ENCODE measurements around the gene EOLA1.
"Not testable (repeated sequence)": the region's sequence is repeated elsewhere in the genome, so short reads cannot be mapped to it uniquely, and the experiment has no call there.

EOLA1 gene

DNA sequence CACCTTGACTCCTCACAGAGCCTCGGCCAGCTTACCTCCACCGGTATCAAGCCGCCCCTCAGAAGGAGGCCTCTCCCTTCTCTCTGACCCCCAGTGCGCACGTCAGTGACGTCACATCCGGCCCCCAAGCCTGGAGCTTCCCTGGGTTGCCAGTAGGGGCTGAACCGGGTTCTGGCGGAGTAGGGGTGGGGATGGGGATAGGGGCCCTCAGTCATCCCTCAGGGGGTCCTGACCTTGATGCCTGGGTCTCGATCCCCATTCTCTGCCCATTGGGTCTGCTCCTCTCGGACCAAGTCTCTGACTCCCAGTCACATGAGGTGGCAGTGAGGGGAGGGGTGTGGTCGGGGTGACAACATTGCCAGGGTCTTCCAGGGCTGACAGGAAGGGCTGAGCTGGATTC is 46.5 kb downstream of the EOLA1 start, which contains the start of gene MAGEA9B:
Gene MAGEA9B (minus strand): TSS at position 101 of the 400 bp plus-strand sequence. CDS start 4,280 bp downstream, outside the sequence.
- POLR2A ChIA-PET; H3K4me3 ChIP-seq (ENCODE audit: control insufficient read depth in 1 of 7, extremely low read depth in 1 of 7, insufficient read depth in 4 of 7, low read depth in 2 of 7, low read length in 6 of 7): not testable (repeated sequence)
- WGBS (ENCODE audit: insufficient coverage), result no CpG with 5 or more reads among the region's 12 CpGs

DNA sequence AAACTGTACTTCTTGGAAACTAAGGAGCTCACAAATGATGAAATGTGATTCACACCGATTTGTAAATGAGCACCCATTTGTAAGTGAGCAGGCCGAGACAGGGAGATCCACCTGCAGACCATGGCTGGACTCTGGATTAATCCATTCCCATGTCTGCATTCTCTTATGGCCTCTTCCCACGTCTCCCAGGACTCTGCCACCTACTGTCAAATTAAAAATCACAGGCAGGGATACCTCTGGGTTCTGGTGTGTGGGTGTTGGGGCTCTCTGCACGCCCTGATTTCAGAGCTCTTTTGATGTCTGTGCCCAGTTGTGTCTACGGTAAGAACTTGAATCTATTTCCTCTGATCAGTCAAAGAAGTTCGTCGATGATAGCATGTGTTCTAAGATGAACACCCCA is 50.2 kb downstream of the EOLA1 start:
- H3K36me3 ChIP-seq (ENCODE audit: control insufficient read depth in 4 of 4, insufficient read depth in 4 of 4, low read length in 3 of 4); H3K9me3 ChIP-seq (ENCODE audit: control extremely low read depth in 1 of 5, control insufficient read depth in 4 of 5, insufficient read depth in 2 of 5, low read depth in 1 of 5, low read length in 4 of 5); H3K27ac ChIP-seq (ENCODE audit: insufficient read depth in 1 of 2, low read depth in 1 of 2, low read length in 2 of 2, poor library complexity in 1 of 2, severe bottlenecking in 2 of 2); DNase-seq; H3K27me3 ChIP-seq (replicated peaks in 2 of 5; ENCODE audit: control insufficient read depth in 4 of 5, insufficient read depth in 5 of 5, low read length in 4 of 5); CTCF ChIA-PET; POLR2A ChIA-PET; H3K4me1 ChIP-seq (ENCODE audit: control extremely low read depth in 1 of 4, control insufficient read depth in 4 of 4, insufficient read depth in 4 of 4, low read length in 3 of 4); H3K4me3 ChIP-seq (ENCODE audit: control insufficient read depth in 1 of 7, extremely low read depth in 1 of 7, insufficient read depth in 4 of 7, low read depth in 2 of 7, low read length in 6 of 7): not testable (repeated sequence)
- WGBS (ENCODE audit: insufficient coverage), result no CpG with 5 or more reads among the region's 7 CpGs

More for the DNA sequence above, 46.5 kb downstream of the EOLA1 start, which contains the start of gene MAGEA9B:
- H3K9me3 ChIP-seq (ENCODE audit: control extremely low read depth in 1 of 5, control insufficient read depth in 4 of 5, insufficient read depth in 2 of 5, low read depth in 1 of 5, low read length in 4 of 5); H3K4me1 ChIP-seq (ENCODE audit: control extremely low read depth in 1 of 4, control insufficient read depth in 4 of 4, insufficient read depth in 4 of 4, low read length in 3 of 4); DNase-seq; H3K27ac ChIP-seq (ENCODE audit: insufficient read depth in 1 of 2, low read depth in 1 of 2, low read length in 2 of 2, poor library complexity in 1 of 2, severe bottlenecking in 2 of 2); H3K27me3 ChIP-seq (replicated peaks in 2 of 5; ENCODE audit: control insufficient read depth in 4 of 5, insufficient read depth in 5 of 5, low read length in 4 of 5); CTCF ChIA-PET; H3K36me3 ChIP-seq (ENCODE audit: control insufficient read depth in 4 of 4, insufficient read depth in 4 of 4, low read length in 3 of 4): not testable (repeated sequence)

DNA sequence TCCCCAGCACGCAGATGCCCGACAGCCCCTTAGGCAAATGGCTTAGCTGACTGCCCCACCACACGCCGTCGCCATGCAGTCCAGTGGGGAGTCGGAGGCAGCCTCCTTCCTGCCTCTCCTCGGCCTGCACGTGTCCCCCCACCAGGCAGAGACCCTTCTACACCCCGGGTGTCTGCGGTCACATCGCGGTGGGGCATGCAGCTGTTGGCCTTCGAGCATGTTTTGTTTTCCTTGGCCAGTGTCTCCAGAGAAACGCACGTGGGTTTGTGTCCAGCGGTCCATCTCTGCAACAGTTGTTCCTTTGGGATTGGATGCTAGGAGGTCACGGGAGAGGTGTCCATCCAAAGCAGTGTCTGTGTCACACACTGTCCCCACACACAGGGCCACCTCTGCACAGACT is 54.4 kb downstream of the EOLA1 start, which contains the start of gene HSFX2:
Gene HSFX2 (minus strand): TSS at position 101 of the 400 bp plus-strand sequence. CDS start 614 bp downstream, outside the sequence.
- H3K27ac ChIP-seq (ENCODE audit: insufficient read depth in 1 of 2, low read depth in 1 of 2, low read length in 2 of 2, poor library complexity in 1 of 2, severe bottlenecking in 2 of 2); POLR2A ChIA-PET; H3K9me3 ChIP-seq (ENCODE audit: control extremely low read depth in 1 of 5, control insufficient read depth in 4 of 5, insufficient read depth in 2 of 5, low read depth in 1 of 5, low read length in 4 of 5); CTCF ChIA-PET; H3K4me1 ChIP-seq (ENCODE audit: control extremely low read depth in 1 of 4, control insufficient read depth in 4 of 4, insufficient read depth in 4 of 4, low read length in 3 of 4); H3K27me3 ChIP-seq (replicated peaks in 2 of 5; ENCODE audit: control insufficient read depth in 4 of 5, insufficient read depth in 5 of 5, low read length in 4 of 5); H3K4me3 ChIP-seq (ENCODE audit: control insufficient read depth in 1 of 7, extremely low read depth in 1 of 7, insufficient read depth in 4 of 7, low read depth in 2 of 7, low read length in 6 of 7); H3K36me3 ChIP-seq (ENCODE audit: control insufficient read depth in 4 of 4, insufficient read depth in 4 of 4, low read length in 3 of 4); DNase-seq: not testable (repeated sequence)
- no CpG with 5 or more reads among the region's 17 CpGs for WGBS (ENCODE audit: insufficient coverage)

DNA sequence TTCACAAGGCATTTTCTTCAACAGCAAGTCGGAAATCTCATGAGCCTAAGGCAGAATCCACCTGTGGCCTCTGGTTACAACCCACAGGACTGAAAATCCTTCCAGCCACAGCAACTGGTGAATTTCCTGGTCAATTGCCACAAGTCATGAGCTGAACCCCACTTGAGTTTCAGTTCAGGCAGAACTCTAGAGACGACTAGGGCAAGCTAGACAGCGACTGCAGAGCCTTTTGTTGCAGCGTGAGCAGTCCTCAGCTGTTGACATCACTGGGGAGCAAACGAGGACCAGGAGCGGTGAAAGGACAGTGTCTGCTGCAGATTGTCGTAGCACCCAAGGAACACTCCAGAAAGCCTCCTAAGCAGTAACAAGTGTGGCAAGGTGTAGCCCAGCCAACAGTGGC is 55.1 kb downstream of the EOLA1 start:
- CTCF ChIA-PET; H3K4me3 ChIP-seq (ENCODE audit: control insufficient read depth in 1 of 7, extremely low read depth in 1 of 7, insufficient read depth in 4 of 7, low read depth in 2 of 7, low read length in 6 of 7): not testable (repeated sequence)

More for the DNA sequence above, 55.1 kb downstream of the EOLA1 start:
- WGBS (ENCODE audit: insufficient coverage), result no CpG with 5 or more reads among the region's 7 CpGs
- H3K36me3 ChIP-seq (ENCODE audit: control insufficient read depth in 4 of 4, insufficient read depth in 4 of 4, low read length in 3 of 4); DNase-seq; H3K27ac ChIP-seq (ENCODE audit: insufficient read depth in 1 of 2, low read depth in 1 of 2, low read length in 2 of 2, poor library complexity in 1 of 2, severe bottlenecking in 2 of 2); H3K27me3 ChIP-seq (replicated peaks in 2 of 5; ENCODE audit: control insufficient read depth in 4 of 5, insufficient read depth in 5 of 5, low read length in 4 of 5); H3K4me1 ChIP-seq (ENCODE audit: control extremely low read depth in 1 of 4, control insufficient read depth in 4 of 4, insufficient read depth in 4 of 4, low read length in 3 of 4); POLR2A ChIA-PET; H3K9me3 ChIP-seq (ENCODE audit: control extremely low read depth in 1 of 5, control insufficient read depth in 4 of 5, insufficient read depth in 2 of 5, low read depth in 1 of 5, low read length in 4 of 5): not testable (repeated sequence)

All from common myeloid progenitor, CD34-positive (primary cell).